WTC11 (cell line): ENCODE measurements around the gene ADCY2. TPM values are rescaled to one million over a fixed set of nuclear protein-coding genes. Genes with fewer than 3 reads are reported as not detected.

Source experiments
- ATAC-seq: fragments of 200-7000 bp; cut with Tn5 transposase; 2 replicates; pipeline ENCODE4 v1.10.0; 2021; ENCODE audit warnings: mild to moderate bottlenecking, moderate library complexity
- CTCF ChIA-PET: fragments of 300-600 bp; sonication (Branson Sonifier 250); formaldehyde crosslinking; loops from one replicate; lab custom pipeline; 2021; ENCODE audit warnings: antibody characterized with exemption; lab: Charles Lee
- POLR2A ChIA-PET: fragments of 350-600 bp; sonication (Branson Sonifier 250); formaldehyde crosslinking; loops from one replicate; lab custom pipeline; 2021; ENCODE audit warnings: antibody characterized with exemption; lab: Charles Lee
- DNase-seq: peaks from one replicate; pipeline ENCODE4 v3.0.0; 2021; ENCODE audit warnings: low spot score
- H3K27ac Mint-ChIP-seq: 2 replicates; pipeline ENCODE4 v1.8.0; 2021; ENCODE audit warnings: mixed read lengths
- H3K27me3 Mint-ChIP-seq: 2 replicates; pipeline ENCODE4 v1.8.0; 2021; ENCODE audit warnings: low read depth, mild to moderate bottlenecking, moderate library complexity, mixed read lengths
- H3K36me3 Mint-ChIP-seq: 2 replicates; pipeline ENCODE4 v1.8.0; 2021; ENCODE audit warnings: mixed read lengths
- H3K4me1 Mint-ChIP-seq: 2 replicates; pipeline ENCODE4 v1.8.0; 2022; ENCODE audit warnings: mixed read lengths
- H3K4me3 Mint-ChIP-seq: 2 replicates; pipeline ENCODE4 v1.8.0; 2021; ENCODE audit warnings: mild to moderate bottlenecking, moderate library complexity, mixed read lengths
- H3K9me3 Mint-ChIP-seq: 2 replicates; pipeline ENCODE4 v1.8.0; 2021; ENCODE audit warnings: mixed read lengths
- AFF4 ChIP-seq: sonication (generic); formaldehyde crosslinking; IDR thresholded peaks from 2 replicates; pipeline ENCODE4 v1.8.1; 2023; ENCODE audit warnings: mild to moderate bottlenecking, missing genetic modification reagents, borderline replicate concordance
- CREM ChIP-seq: sonication (generic); formaldehyde crosslinking; IDR thresholded peaks from 2 replicates; pipeline ENCODE4 v1.8.1; 2022; ENCODE audit warnings: mild to moderate bottlenecking, missing genetic modification reagents, moderate library complexity
- ERG ChIP-seq: fragments of 250-450 bp; sonication (Bioruptor Pico); IDR thresholded peaks from 2 replicates; pipeline ENCODE4 v1.8.0; 2021; ENCODE audit warnings: mild to moderate bottlenecking
- FOXK1 ChIP-seq: sonication (generic); formaldehyde crosslinking; IDR thresholded peaks from 2 replicates; pipeline ENCODE4 v1.8.0; 2022; ENCODE audit warnings: mild to moderate bottlenecking, moderate library complexity, missing genetic modification reagents
- FOXP4 ChIP-seq: sonication (generic); formaldehyde crosslinking; IDR thresholded peaks from 2 replicates; pipeline ENCODE4 v1.8.0; 2022; ENCODE audit warnings: mild to moderate bottlenecking, missing genetic modification reagents
- GABPB1 ChIP-seq: sonication (generic); formaldehyde crosslinking; IDR thresholded peaks from 2 replicates; pipeline ENCODE4 v1.8.1; 2023; ENCODE audit warnings: mild to moderate bottlenecking, missing genetic modification reagents
- GRHL2 ChIP-seq: fragments of 250-450 bp; sonication (Bioruptor Pico); IDR thresholded peaks from 2 replicates; pipeline ENCODE4 v1.8.0; 2022; ENCODE audit warnings: mild to moderate bottlenecking, moderate library complexity; ENCODE audit not compliant: insufficient replicate concordance, severe bottlenecking
- JUN ChIP-seq: sonication (generic); formaldehyde crosslinking; IDR thresholded peaks from 2 replicates; pipeline ENCODE4 v1.8.0; 2023; ENCODE audit warnings: mild to moderate bottlenecking, missing genetic modification reagents
- MXD4 ChIP-seq: fragments of 250-450 bp; sonication (Bioruptor Pico); IDR thresholded peaks from 2 replicates; pipeline ENCODE4 v1.8.0; 2021; ENCODE audit warnings: mild to moderate bottlenecking, moderate library complexity, borderline replicate concordance
- NFYB ChIP-seq: sonication (generic); formaldehyde crosslinking; conservative IDR thresholded peaks from 2 replicates; pipeline ENCODE4 v1.8.0; 2022; ENCODE audit warnings: low read depth, missing genetic modification reagents
- NR3C1 ChIP-seq: sonication (generic); formaldehyde crosslinking; conservative IDR thresholded peaks from 2 replicates; pipeline ENCODE4 v1.8.1; 2023; ENCODE audit warnings: low read depth, mild to moderate bottlenecking, missing genetic modification reagents
- PRRX2 ChIP-seq: fragments of 250-450 bp; sonication (Bioruptor Pico); IDR thresholded peaks from 2 replicates; pipeline ENCODE4 v1.8.0; 2021; ENCODE audit warnings: mild to moderate bottlenecking
- SMAD4 ChIP-seq: sonication (generic); formaldehyde crosslinking; IDR thresholded peaks from 2 replicates; pipeline ENCODE4 v1.8.0; 2022; ENCODE audit warnings: mild to moderate bottlenecking, missing genetic modification reagents
- SP1 ChIP-seq: sonication (generic); formaldehyde crosslinking; conservative IDR thresholded peaks from 2 replicates; pipeline ENCODE4 v1.8.1; 2022; ENCODE audit warnings: missing genetic modification reagents
- STAT6 ChIP-seq: sonication (generic); formaldehyde crosslinking; conservative IDR thresholded peaks from 2 replicates; pipeline ENCODE4 v1.8.1; 2023; ENCODE audit warnings: mild to moderate bottlenecking, low read depth, missing genetic modification reagents, moderate library complexity
- TP53 ChIP-seq: sonication (generic); formaldehyde crosslinking; IDR thresholded peaks from 2 replicates; pipeline ENCODE4 v1.8.1; 2023; ENCODE audit warnings: mild to moderate bottlenecking, missing genetic modification reagents
- ZNF423 ChIP-seq: fragments of 250-450 bp; sonication (Bioruptor Pico); IDR thresholded peaks from 2 replicates; pipeline ENCODE4 v2.1.2; 2022; ENCODE audit warnings: mild to moderate bottlenecking, moderate library complexity
- ZNF425 ChIP-seq: fragments of 250-450 bp; sonication (Bioruptor Pico); conservative IDR thresholded peaks from 2 replicates; pipeline ENCODE4 v1.9.0; 2021; ENCODE audit warnings: mild to moderate bottlenecking
- ZNF532 ChIP-seq: fragments of 250-450 bp; sonication (Bioruptor Pico); IDR thresholded peaks from 2 replicates; pipeline ENCODE4 v1.9.0; 2021; ENCODE audit warnings: mild to moderate bottlenecking, borderline replicate concordance
- total RNA-seq: library from RNA; stranded (reverse); gene quantifications from 3 replicates; pipeline ENCODE4 v1.2.3, GENCODE V29; 2021

The ADCY2 gene
- total RNA-seq, 1 experiment from 2014 or later, result 142 TPM

GRCh38 chr5:7657153-7657552, 261.2 kb downstream of the ADCY2 start:
- Mint-ChIP-seq H3K27ac (no peak overlapping the region), H3K4me1 (peaks cover 53% of the 10 kb centered on the region), H3K9me3 (no peaks in the 10 kb centered on the region), H3K4me3 (no peak overlapping the region), H3K36me3 (peaks cover 27% of the 10 kb centered on the region), H3K27me3 (no peaks in the 10 kb centered on the region)
- no peak for ATAC-seq
- no peak for DNase-seq
- TF ChIP-seq AFF4 (CRISPR knock-in tag), result no peak
- TF ChIP-seq FOXP4, result no peak
- no peak for TF ChIP-seq ZNF423
- TF ChIP-seq ERG (CRISPR knock-in tag), result no peak
- TF ChIP-seq GRHL2 (CRISPR knock-in tag), result no peak
- no peak for TF ChIP-seq SMAD4 (CRISPR knock-in tag)
- no peak for TF ChIP-seq SP1 (CRISPR knock-in tag)
- TF ChIP-seq CREM (CRISPR knock-in tag), result no peak
- TF ChIP-seq PRRX2, result no peak
- TF ChIP-seq TP53 (CRISPR knock-in tag), result no peak
- TF ChIP-seq GABPB1 (CRISPR knock-in tag), result no peak
- TF ChIP-seq ZNF532 (CRISPR knock-in tag), result no peak
- TF ChIP-seq NFYB (CRISPR knock-in tag), result no peak
- no peak for TF ChIP-seq FOXK1 (CRISPR knock-in tag)
- no peak for TF ChIP-seq STAT6 (CRISPR knock-in tag)
- no peak for TF ChIP-seq MXD4 (CRISPR knock-in tag)
- TF ChIP-seq JUN, result no peak
- no peak for TF ChIP-seq ZNF425 (CRISPR knock-in tag)
- TF ChIP-seq NR3C1 (CRISPR knock-in tag), result no peak
- POLR2A ChIA-PET, result no interaction called here
- CTCF ChIA-PET, result no interaction called here
